ENCODE results near the gene MICAL1.

DNA sequence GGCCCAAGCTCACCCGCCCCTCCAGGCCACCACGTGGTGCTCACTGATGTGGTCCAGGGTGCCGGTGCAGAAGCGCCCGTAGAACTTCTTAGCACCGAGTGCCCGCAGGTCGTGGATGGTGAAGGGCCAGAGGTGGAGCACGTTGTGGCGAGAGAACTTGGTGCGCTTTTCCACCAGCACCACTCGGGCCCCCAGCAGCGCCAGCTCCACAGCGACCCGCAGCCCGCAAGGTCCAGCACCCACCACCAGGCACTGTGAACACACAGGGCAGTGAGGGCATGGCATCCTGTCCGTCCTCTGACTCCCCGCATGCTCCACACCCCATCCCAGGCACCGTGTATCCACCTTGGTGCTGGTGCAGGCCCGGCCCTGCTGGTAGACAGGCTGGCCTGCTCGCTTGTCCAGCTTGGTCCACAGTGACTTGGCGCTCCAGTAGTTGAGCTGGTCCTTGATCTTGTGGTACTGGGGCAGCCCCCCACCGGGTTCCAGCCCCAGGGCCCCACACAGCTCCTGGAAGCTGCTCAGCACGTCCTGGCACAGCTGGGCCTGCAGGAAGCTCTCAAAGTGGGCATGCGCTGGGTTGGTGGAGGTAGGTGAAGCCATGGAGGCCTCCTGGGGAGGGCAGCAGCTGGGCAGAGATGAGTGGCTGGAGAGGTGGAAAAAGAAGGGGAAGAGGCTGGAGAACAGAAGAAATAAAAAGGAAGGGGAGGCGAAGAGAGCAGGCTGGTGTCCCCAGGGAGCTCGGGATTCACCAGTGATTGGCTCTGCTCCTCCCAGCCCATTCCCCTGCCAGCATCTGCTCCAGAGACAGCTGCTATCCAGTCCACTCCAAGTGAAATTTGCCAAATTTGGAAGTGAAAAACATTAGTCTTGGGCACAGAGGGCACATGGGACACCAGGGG is 1.7 kb downstream of the MICAL1 start:
- TF ChIP-seq, protein P1, sequence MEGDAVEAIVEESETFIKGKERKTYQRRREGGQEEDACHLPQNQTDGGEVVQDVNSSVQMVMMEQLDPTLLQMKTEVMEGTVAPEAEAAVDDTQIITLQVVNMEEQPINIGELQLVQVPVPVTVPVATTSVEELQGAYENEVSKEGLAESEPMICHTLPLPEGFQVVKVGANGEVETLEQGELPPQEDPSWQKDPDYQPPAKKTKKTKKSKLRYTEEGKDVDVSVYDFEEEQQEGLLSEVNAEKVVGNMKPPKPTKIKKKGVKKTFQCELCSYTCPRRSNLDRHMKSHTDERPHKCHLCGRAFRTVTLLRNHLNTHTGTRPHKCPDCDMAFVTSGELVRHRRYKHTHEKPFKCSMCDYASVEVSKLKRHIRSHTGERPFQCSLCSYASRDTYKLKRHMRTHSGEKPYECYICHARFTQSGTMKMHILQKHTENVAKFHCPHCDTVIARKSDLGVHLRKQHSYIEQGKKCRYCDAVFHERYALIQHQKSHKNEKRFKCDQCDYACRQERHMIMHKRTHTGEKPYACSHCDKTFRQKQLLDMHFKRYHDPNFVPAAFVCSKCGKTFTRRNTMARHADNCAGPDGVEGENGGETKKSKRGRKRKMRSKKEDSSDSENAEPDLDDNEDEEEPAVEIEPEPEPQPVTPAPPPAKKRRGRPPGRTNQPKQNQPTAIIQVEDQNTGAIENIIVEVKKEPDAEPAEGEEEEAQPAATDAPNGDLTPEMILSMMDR (conservative IDR thresholded peaks at IDR 0.05): no peak
- TF ChIP-seq EZH2 (IDR thresholded peaks at IDR 0.05; ENCODE audit: low read depth): no peak

Measured in PC-9 (cell line).